Measurements from ENCODE around the gene KCNIP1. TPM values are rescaled to one million over a fixed set of nuclear protein-coding genes. Genes with fewer than 3 reads are reported as not detected.

KCNIP1 gene
- total RNA-seq, 1 donor from 2014 or later: not detected

DNA sequence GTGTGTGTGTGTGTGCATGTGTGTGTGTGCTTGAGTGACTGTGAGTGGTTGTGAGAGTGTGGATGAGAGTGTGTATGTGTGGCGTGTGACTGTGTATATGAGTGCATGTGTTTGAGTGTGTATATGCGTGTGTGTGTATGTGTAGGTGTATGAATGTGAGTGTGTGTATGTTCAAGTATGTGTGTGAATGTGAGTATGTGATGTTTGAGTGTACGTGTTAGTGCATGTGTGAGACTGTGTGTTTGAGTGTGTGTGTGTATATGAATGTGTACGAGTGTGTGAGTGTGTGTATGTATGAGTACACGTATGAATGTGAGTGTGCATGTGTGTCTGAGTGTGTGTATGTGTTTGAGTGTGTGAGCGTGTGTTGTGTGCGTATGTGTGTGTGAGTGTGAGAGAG, 47.8 kb downstream of the KCNIP1 start:
- DNase-seq (ENCODE audit: missing footprints): no peak
- intact Hi-C loops (cut with DNase I): no loop called here
- no peak for ATAC-seq

DNA sequence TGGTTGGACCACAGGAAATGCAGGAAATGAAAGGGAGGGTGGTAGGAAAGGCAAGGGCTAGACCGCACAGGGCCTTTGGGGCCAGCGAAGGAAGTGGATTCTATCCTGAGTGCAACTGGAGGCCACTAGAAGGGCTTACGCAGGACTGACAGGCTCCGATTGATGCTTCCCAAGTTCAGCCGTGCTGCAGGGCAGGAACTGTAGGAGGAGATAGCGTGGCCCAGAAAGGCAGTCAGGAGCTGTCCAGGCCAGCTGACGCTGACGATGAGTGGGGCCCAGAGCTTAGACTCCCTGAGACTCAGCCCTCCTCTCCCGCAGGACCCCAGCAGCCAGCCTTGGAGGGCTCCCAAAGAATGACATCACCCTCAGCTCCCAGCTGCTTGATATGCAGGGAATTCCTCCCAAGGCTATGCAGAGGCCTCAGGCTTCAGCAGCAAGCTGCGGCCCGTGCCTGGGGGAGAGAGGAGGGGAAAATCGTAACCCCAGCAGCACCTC, 48.8 kb downstream of the KCNIP1 start:
- ATAC-seq (peak; percentile 96), DNase-seq (ENCODE audit: missing footprints) (peak; percentile 85)
- intact Hi-C loops (cut with DNase I): no loop called here

DNA sequence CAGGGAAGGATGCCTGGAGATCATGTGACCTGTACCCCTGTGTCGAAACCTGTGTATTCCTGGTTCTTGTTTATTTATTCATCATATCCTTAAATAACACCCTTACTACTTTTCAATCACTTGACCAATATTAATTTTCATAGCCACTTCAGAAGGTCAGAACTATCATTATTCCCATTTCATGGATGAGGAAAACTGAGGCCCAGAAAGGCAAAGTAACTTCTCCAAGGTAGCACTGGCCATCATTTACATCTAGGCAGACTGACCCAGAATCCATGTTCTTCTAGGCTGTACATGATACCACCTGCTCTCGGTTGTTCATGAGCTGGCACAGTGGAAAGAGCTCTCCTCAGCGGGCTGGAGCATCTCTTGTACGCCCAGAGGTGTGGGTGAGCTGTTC, 49.4 kb downstream of the KCNIP1 start:
- ATAC-seq (no peak), DNase-seq (ENCODE audit: missing footprints) (no peak)
- intact Hi-C loops (cut with DNase I): no loop called here

DNA sequence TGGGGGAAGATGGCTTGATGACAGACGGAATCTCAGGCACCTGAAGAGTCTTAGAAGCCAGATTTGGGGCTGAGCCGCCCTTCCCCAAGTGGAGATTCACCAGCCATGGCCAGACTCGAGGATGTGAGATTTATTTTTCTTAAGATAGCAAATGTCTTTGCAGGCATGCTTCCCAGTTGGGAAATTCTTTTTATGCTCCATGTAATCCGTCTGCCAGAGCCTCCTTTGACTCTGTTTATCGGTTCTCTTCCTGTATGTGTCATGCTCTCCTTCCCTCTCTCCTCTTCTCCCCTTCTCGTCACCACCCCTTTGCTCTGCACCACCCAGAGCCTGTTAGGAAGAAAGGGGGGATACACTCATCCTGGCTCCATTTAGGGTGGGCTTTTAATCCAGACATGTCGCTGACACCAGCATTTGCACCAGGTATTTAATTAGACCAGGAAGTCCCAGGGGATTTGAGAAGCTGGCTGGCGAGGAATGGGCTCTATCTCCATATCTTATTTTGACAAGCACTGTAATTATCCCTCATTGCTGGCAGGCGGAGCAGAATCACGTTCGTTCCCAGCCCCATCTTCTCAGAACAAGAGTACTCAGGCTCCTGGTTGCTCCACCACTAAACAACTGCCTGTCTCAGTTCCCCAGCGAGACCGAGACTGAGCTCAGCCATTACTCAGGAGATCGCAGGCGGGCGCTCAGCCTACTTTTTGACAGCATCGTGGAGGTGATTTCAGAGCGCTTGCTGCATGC, 50.9 kb downstream of the KCNIP1 start:
- no peak for DNase-seq (ENCODE audit: missing footprints)
- intact Hi-C loops (cut with DNase I): no loop called here
- ATAC-seq: peak; percentile 53

DNA sequence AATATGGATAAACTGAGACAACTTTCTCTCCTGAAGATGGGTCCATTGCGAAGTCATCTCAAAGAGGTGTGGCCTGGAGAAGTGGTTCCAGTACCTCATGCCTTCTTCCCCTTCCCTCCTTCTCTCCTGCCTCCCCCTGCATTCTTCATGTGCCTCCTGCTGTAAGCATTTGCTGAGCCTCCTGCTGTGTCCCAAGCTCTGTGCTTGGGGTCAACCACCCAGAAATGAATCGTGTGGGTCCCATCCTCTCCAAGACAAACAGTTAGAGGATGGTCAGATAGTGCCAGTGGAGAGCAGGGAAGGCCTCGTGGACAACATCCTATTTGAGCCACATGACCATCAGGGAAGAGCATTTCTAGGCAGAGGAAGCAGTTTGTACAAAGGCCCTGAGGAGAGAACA, 53.5 kb downstream of the KCNIP1 start:
- ATAC-seq (no peak), DNase-seq (ENCODE audit: missing footprints) (no peak)
- intact Hi-C loops (cut with DNase I): no loop called here

DNA sequence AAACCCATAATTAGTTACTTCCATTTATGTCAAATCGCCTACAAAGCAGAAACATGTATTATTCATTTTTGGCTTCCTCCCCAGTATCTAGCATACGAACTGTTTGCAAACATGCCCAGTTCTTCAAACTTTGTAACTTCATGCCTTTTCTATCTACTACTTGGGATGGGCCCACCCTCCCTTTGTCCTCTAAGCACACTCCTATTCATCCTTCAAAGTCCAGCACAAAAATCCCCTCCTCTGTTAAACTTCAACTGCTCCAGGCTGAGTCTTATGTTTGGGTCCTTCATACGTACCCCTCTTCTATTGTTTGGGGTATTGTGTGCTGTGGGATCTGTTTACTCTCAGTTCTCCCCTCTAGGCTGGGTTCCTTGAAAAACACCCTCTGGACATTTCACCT, 55.5 kb downstream of the KCNIP1 start:
- ATAC-seq: no peak
- intact Hi-C loops (cut with DNase I): no loop called here
- no peak for DNase-seq (ENCODE audit: missing footprints)

DNA sequence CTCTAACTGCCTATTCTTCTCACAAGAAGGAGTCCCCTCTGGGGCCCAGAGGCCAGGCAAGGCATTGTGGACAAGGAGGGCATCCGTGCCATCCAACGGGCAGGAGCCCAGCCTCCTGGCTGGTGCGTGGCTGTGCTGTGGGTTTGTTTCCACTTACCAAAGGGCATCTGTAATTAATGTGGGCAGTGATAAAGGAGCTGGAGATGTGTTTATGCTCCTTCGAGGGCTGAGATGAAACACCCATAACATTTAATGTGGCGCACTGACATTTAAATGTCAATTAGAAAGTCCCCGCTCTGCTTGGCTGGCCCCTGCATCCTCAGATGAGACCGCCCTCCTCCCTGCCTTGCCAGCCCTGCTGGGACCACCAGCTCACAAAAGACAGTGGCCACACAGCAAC, 57.1 kb downstream of the KCNIP1 start:
- no peak for DNase-seq (ENCODE audit: missing footprints)
- no peak for ATAC-seq
- intact Hi-C loops (cut with DNase I): no loop called here

DNA sequence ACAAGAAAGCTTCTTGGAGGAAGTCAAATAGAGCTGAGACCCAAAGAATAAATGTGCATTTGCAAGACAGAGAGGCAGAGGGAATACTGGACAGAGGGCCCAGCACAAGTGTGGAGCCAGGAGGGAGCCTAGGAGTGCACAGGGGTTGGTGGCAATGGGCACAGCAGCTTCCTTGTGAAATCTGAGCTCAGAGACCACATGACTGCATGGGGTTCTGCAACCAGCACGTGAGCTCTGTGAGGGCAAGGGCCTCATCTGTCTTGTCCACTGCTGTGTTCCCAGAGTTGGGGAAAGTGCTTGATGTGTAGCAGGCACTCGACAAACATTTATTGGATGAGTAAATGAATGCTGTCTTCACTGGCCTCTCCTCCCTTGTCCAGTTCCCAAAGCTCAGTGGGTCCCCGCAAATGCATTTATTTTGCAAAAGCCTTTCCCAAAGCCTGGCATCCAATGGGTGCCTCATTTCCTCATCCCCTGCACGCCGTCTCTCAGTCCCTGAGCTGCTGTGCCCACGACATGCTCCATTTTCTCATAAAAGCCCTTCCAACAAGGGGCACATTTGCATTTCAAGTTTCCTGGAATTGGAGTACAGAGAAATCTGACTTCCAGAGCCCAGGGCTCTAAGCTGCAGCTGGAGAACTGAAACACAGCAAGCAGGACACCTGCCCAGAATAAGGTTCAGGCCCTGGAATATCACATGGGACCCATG, 58.5 kb downstream of the KCNIP1 start:
- intact Hi-C loops (cut with DNase I): no loop called here
- ATAC-seq: no peak
- no peak for DNase-seq (ENCODE audit: missing footprints)

DNA sequence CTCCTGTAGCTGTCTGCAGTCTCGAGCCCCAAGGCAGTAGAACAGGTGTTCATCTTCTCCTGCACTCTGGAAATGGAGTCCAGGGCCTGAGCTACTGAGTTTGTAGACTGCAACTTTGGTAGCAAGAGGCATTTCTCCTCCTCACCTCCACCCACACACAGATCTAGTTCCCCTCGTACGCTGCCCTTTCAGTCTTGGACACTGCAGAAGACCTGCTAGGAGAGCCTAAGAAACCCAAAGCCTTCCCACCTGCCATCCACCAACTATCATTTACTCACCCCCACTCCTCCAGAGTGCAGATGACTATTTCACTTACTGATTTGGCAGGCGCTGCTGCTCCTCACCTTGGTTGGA, 59.0 kb downstream of the KCNIP1 start:
- ATAC-seq: no peak
- intact Hi-C loops (cut with DNase I): no loop called here

DNA sequence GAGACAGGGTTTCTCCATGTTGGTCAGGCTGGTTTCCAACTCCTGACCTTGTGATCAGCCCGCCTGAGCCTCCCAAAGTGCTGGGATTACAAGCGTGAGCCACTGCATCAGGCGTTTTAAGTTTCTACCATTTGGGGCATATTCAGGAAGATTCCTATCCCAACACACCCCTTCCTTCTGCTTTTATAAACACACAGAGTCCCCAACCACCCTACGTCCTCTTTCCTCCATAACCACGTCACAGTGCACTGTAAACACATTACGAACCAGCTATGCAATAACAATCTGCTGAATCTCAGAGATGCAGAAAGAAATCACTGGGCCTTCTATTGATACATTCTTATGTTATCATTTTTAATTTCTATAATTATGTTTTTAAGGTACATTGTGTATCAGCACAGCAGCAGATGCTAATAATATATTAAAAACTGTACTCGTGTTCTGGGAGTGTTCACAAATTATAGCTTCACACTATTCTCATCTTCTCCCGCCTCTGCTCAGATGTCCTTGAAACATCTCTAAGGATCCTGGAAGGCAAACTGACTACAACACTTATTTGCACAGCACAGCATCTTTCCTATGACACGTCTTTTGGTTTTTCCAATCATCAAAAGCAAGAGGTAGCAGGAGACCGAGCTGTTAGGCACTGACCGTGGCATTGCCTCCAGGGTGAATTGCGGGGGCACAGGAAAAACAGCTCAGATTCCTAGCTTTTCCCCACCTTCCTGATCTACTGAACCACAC, 60.2 kb downstream of the KCNIP1 start:
- DNase-seq (ENCODE audit: missing footprints): no peak
- ATAC-seq: no peak
- intact Hi-C loops (cut with DNase I): no loop called here

More for the DNA sequence above, 59.0 kb downstream of the KCNIP1 start:
- no peak for DNase-seq (ENCODE audit: missing footprints)

DNA sequence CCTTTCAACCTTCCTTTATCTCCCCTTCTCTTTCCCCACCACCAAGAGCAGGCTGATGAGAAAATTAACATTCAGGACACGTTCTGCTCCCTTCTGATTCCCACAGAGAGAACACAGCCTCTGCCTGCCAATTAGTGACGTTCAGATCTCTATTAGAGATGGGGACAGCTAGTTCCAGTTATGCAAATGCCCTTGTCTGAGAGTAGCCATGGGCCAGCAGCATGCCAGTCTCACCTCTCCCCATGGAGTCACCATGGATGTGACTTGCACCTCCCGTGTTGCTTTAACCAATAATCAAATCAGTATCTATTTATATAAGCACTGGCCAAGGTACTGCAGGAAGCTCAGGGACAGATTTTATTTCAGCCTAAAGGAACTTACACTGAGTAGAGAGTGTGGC, 61.3 kb downstream of the KCNIP1 start:
- intact Hi-C loops (cut with DNase I): no loop called here
- ATAC-seq (peak; percentile 36), DNase-seq (ENCODE audit: missing footprints) (no peak)

DNA sequence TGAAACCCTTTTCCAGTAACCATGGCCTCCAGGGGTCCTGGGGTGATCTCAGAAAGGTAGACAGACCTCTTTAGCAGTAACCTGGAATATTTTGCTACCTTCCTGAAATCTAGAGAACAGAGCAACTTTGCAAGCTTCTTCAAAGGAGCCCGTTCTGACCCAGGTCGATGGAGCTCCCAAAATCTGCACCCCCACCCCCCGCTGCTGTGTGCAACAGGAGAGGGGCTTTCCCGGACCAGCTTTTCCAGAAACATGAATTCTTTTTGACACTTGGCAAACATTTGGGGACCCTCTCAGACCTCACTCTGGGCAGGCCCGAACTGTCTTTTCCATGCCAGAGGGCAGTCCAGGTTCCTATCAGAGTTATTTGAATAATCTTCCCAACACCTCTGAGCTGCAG, 65.3 kb downstream of the KCNIP1 start:
- no peak for DNase-seq (ENCODE audit: missing footprints)
- intact Hi-C loops (cut with DNase I): no loop called here
- no peak for ATAC-seq

DNA sequence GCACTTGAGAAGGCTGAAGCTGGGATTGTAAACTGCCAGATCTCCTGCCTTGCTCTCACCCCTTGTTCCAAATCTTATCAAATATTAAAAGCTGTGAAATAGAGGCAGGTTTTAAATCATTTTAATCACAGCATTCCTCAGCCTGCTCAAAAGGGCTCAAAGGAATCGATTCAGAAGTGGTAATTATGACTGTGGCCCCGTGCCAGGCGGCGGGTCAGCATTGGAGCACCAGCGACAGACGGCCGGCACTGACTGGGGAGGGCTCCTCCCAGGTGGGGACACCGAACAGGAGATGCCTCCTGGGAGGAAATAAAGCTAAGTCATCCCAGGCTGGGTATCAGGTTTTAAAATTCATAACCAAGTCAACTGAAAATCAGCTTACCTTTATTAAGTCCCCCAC, 66.7 kb downstream of the KCNIP1 start:
- intact Hi-C loops (cut with DNase I): no loop called here
- DNase-seq (ENCODE audit: missing footprints) (no peak), ATAC-seq (no peak)

DNA sequence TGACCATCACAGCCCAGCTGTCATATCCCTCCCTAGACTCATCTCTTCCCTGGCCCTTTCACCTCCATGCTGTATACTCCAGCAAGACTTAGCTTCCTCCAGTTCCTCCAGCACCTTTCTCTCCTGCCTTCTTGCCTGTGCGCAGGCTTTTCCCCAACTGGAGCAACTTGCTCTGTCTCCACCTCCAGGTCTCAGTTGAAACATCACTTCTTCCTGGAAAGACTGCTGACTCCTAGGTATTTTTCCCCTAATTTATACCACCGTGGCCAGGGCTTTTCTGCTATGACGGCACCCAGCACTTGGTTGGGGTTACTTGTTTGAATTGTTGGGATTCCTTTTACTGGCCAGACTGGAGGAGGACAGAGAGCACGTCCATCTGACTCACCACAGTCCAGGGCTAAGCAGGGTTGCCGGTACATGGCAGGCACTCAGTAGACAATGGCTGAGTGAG, 67.5 kb downstream of the KCNIP1 start:
- ATAC-seq: no peak
- no peak for DNase-seq (ENCODE audit: missing footprints)
- intact Hi-C loops (cut with DNase I): no loop called here

DNA sequence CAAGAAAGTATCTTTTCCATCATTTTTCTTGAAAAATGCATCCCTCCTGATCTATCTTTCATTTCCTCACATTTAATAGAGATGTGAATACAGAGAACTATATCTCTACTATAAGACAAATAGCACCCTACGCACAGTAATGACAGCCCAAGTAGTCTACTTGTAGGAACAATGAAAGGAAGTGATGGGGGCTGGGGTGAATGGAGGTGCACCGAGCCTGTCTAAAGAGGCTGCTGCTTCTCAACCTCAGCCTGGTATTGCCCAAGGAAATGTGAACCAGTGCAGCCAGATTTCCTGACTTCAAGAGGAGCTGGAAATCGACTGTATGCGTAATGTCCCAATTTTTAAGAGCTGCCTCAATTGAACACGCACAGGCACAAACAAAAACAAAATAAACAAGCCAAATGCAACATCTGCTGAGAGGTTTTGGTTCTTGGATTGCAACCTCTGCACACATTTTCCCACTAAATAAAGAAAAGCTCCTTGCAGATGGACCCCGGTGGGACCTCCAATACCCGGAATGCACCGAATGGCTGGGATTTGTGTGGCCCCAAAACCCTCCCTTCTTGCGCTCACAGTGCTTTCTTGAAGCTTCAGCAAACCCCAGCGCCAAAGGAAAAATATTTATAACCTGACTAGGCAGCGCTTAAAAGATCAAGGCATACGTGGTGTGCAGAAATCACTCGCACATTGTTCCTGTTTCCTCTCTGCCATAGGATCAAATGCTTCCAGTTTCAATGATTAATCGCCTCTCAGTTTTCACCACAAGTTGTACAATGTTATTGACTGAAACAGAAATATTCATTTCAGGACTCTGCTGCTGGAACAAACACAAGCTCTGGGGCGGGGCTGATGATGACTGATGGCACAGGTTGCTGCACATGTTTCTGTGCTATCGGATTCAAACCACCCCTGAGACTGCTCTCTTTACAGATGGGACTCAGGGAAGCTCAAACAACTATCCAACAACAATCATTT, 68.3 kb downstream of the KCNIP1 start:
- intact Hi-C loops (cut with DNase I): no loop called here
- DNase-seq (ENCODE audit: missing footprints) (no peak), ATAC-seq (no peak)

DNA sequence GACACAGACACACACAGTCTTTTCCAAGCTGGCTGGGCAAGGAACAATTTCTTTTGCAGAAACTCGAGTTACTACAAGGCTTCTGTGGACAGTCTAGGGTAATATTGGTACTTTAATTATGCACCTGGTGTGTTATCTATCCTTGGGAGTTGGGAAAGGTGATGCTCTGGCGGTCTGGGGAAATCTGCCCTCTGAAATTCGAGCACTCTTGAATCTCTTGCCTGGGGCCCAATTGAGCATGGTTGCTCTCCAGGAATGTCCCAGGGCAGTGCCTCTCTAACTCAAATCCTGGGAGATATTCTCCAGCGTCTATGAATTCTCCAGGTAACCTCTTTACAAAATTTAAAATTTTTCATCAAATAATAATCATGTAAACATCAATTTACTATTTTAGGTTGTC, 69.3 kb downstream of the KCNIP1 start:
- ATAC-seq (no peak), DNase-seq (ENCODE audit: missing footprints) (no peak)
- intact Hi-C loops (cut with DNase I): no loop called here

DNA sequence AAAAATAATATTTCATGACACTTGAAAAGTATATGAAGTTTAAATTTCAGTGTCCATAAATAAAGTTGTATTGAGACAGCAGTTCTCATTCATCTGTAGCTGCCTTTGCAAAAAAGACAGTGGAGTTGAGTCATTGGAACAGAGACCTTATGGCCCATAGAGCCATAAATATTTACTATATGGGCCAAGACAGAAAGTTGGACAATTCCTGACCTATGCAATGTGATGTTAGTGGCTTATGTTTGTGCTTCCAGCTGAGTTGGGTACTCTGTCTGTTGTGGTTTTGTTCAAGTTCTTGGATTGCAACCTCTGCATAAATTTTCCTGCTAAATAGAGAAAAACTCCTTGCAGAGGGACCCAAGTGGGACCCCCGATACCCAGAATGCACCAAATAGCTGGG, 69.8 kb downstream of the KCNIP1 start:
- DNase-seq (ENCODE audit: missing footprints) (no peak), ATAC-seq (no peak)
- intact Hi-C loops (cut with DNase I): no loop called here

DNA sequence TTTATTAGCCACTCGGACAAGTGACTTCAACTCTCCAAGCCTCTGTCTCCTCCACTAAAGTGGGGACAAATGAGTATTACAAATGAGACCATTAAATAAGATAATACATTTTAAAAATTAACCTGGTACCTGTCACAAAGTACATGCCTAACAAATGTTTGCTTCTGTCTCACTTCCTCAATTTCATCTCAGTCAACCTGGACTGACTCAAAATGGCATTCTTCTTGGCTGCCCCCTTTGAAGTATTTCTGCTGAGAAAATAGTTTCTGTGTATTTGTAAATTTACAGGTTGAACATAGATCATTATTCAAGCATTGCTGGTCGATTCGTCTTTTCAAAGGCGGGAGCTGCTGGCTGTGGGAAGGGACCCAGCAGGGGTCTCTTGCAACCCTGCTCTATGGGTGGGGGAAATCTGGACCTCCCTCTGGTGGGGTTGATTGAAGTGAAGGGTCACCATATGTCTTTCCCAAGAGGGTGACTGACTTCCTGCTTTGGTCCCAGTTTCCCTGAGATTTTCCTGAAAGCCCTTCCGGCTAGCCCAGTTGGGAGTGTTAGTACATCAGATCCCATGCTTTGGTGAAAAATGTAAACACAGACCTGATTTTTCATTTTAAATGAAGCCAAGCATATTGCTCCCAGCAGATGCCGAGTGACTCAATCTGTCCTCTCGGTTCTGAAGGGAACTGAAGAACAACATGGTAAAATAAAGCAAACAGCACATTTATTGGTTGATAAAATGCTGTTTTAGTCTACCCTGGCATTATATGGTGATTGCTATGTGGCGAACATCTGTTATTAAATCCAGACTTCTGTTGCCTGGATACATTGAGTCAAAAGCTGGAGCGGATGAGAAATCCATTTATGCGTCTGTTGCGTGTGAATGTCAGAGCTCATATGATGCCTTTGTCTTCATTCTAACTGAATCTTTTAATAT, 73.0 kb downstream of the KCNIP1 start:
- ATAC-seq (no peak), DNase-seq (ENCODE audit: missing footprints) (no peak)
- intact Hi-C loops (cut with DNase I): no loop called here
